Skeletal muscle tissue (tissue), 4 donors: ENCODE results near the gene IDI1. TPM values are rescaled to one million over a fixed set of nuclear protein-coding genes. Genes with fewer than 3 reads are reported as not detected.
"Not testable (repeated sequence)": the region's sequence is repeated elsewhere in the genome, so short reads cannot be mapped to it uniquely, and the experiment has no call there.

Experiments
- H3K27ac ChIP-seq: one replicate; pipeline ENCODE4 v1.7.0; 2013; ENCODE audit warnings: mild to moderate bottlenecking, low read depth, low read length, inconsistent platforms
- H3K27me3 ChIP-seq, 3 donors: one replicate each; pipeline ENCODE4 v1.7.0; 2013; ENCODE audit warnings: low read length in 3 of 3; ENCODE audit not compliant: control insufficient read depth in 3 of 3, insufficient read depth in 3 of 3
- H3K36me3 ChIP-seq, 3 donors: one replicate each; pipeline ENCODE4 v1.7.0; 2013; ENCODE audit warnings: low read length in 3 of 3; ENCODE audit not compliant: control insufficient read depth in 3 of 3, insufficient read depth in 3 of 3
- H3K4me1 ChIP-seq, 3 donors: one replicate each; pipeline ENCODE4 v1.7.0; 2013; ENCODE audit warnings: low read length in 3 of 3, mild to moderate bottlenecking in 3 of 3; ENCODE audit not compliant: control insufficient read depth in 3 of 3, insufficient read depth in 3 of 3
- H3K4me3 ChIP-seq, 3 donors: one replicate each; pipeline ENCODE4 v1.7.0; 2013; ENCODE audit warnings: low read length in 3 of 3
- H3K9ac ChIP-seq, 3 donors: one replicate each; pipeline ENCODE4 v1.7.0; 2013; ENCODE audit warnings: low read length in 3 of 3, mild to moderate bottlenecking in 3 of 3, moderate library complexity in 2 of 3, low read depth in 1 of 3
- H3K9me3 ChIP-seq, 3 donors: one replicate each; pipeline ENCODE4 v1.7.0; 2013; ENCODE audit warnings: low read length in 3 of 3; ENCODE audit not compliant: control insufficient read depth in 3 of 3
- total RNA-seq: library from RNA; depleted of rRNA; stranded (reverse); fragments of >200 nt; gene quantifications from one replicate; pipeline ENCODE4 v1.2.3, GENCODE V29; 2014
- donor health status: Osteomylitis.

IDI1 gene
- total RNA-seq, 1 donor from 2014 or later: 31.8 TPM

GRCh38 chr10:1022413-1022812 is 26.5 kb downstream of the IDI1 start:
- Histone ChIP-seq H3K9me3 (no peaks in the 10 kb centered on the region), H3K36me3 (peaks cover 21 to 33% (median 27%) of the 10 kb centered on the region in 3 donors), H3K4me1 (peaks cover 12 to 23% (median 14%) of the 10 kb centered on the region in 3 donors), H3K4me3 (peak overlapping the region; percentile 40 to 70 (median 67)), H3K9ac (peak overlapping the region; percentile 57 to 74 (median 64)), H3K27ac (peak overlapping the region; percentile 80), H3K27me3 (no peaks in the 10 kb centered on the region)

GRCh38 chr10:1020958-1021357 is 28.0 kb downstream of the IDI1 start:
- Histone ChIP-seq H3K4me3 (no peak overlapping the region), H3K9ac (no peak overlapping the region), H3K27me3 (no peaks in the 10 kb centered on the region), H3K9me3 (no peaks in the 10 kb centered on the region), H3K36me3 (peaks cover 31 to 41% (median 38%) of the 10 kb centered on the region in 3 donors), H3K4me1 (peaks cover 9 to 23% (median 14%) of the 10 kb centered on the region in 3 donors), H3K27ac (no peak overlapping the region)

GRCh38 chr10:1020460-1020859 is 28.5 kb downstream of the IDI1 start:
- Histone ChIP-seq H3K4me3 (no peak overlapping the region), H3K9me3 (no peaks in the 10 kb centered on the region), H3K36me3 (peaks cover 36 to 45% (median 42%) of the 10 kb centered on the region in 3 donors), H3K4me1 (peaks cover 9 to 23% (median 14%) of the 10 kb centered on the region in 3 donors), H3K27ac (no peak overlapping the region), H3K27me3 (no peaks in the 10 kb centered on the region), H3K9ac (no peak overlapping the region)

- no peaks in the 10 kb centered on the region for H3K27me3 ChIP-seq
- H3K9me3 ChIP-seq: no peaks in the 10 kb centered on the region
- H3K9ac ChIP-seq: no peak overlapping the region
- peaks cover 7 to 16% (median 14%) of the 10 kb centered on the region in 3 donors for H3K4me1 ChIP-seq
- no peak overlapping the region for H3K4me3 ChIP-seq
- peaks cover 41 to 45% (median 42%) of the 10 kb centered on the region in 3 donors for H3K36me3 ChIP-seq
- H3K27ac ChIP-seq: no peak overlapping the region
Measured at GRCh38 chr10:1019362-1019761, 29.6 kb downstream of the IDI1 start.

GRCh38 chr10:1015688-1016087 is 33.2 kb downstream of the IDI1 start:
- no peak overlapping the region for H3K9ac ChIP-seq
- no peak overlapping the region for H3K27ac ChIP-seq
- no peak overlapping the region for H3K4me3 ChIP-seq
- peaks cover 49 to 62% (median 60%) of the 10 kb centered on the region in 3 donors for H3K36me3 ChIP-seq
- no peaks in the 10 kb centered on the region for H3K27me3 ChIP-seq
- no peaks in the 10 kb centered on the region for H3K4me1 ChIP-seq
- H3K9me3 ChIP-seq: no peaks in the 10 kb centered on the region

- H3K4me1 ChIP-seq: no peaks in the 10 kb centered on the region
- no peaks in the 10 kb centered on the region for H3K27me3 ChIP-seq
- no peak overlapping the region for H3K27ac ChIP-seq
- peaks cover 66 to 75% (median 71%) of the 10 kb centered on the region in 3 donors for H3K36me3 ChIP-seq
- no peak overlapping the region for H3K4me3 ChIP-seq
- H3K9ac ChIP-seq: no peak overlapping the region
- no peaks in the 10 kb centered on the region for H3K9me3 ChIP-seq
Measured at GRCh38 chr10:1011696-1012095, 37.2 kb downstream of the IDI1 start.

- no peak overlapping the region for H3K27ac ChIP-seq
- no peak overlapping the region for H3K4me3 ChIP-seq
- no peaks in the 10 kb centered on the region for H3K4me1 ChIP-seq
- peaks cover 66 to 74% (median 70%) of the 10 kb centered on the region in 3 donors for H3K36me3 ChIP-seq
- no peak overlapping the region for H3K9ac ChIP-seq
- no peaks in the 10 kb centered on the region for H3K9me3 ChIP-seq
- no peaks in the 10 kb centered on the region for H3K27me3 ChIP-seq
Measured at GRCh38 chr10:1010703-1011102, 38.2 kb downstream of the IDI1 start.

- H3K27ac ChIP-seq, H3K9me3 ChIP-seq, H3K9ac ChIP-seq, H3K4me3 ChIP-seq, H3K4me1 ChIP-seq, H3K27me3 ChIP-seq: not testable (repeated sequence)
- peaks cover 66 to 75% (median 74%) of the 10 kb centered on the region in 3 donors for H3K36me3 ChIP-seq
Measured at GRCh38 chr10:1009947-1010346, 39.0 kb downstream of the IDI1 start.

- no peak overlapping the region for H3K4me3 ChIP-seq
- H3K9me3 ChIP-seq: no peaks in the 10 kb centered on the region
- H3K4me1 ChIP-seq: no peaks in the 10 kb centered on the region
- H3K36me3 ChIP-seq: peaks cover 71 to 82% (median 79%) of the 10 kb centered on the region in 3 donors
- H3K9ac ChIP-seq: no peak overlapping the region
- no peaks in the 10 kb centered on the region for H3K27me3 ChIP-seq
- H3K27ac ChIP-seq: no peak overlapping the region
Measured at GRCh38 chr10:1009071-1009494, 39.8 kb downstream of the IDI1 start.

- Histone ChIP-seq H3K36me3 (peaks cover 79 to 90% (median 86%) of the 10 kb centered on the region in 3 donors), H3K9ac (no peak overlapping the region), H3K27me3 (no peaks in the 10 kb centered on the region), H3K27ac (no peak overlapping the region), H3K4me3 (no peak overlapping the region), H3K4me1 (no peaks in the 10 kb centered on the region), H3K9me3 (peaks cover 0 to 3% (median 0%) of the 10 kb centered on the region in 3 donors)
Measured at GRCh38 chr10:1007583-1007982, 41.3 kb downstream of the IDI1 start.
